ENCODE data around the gene NF1. TPM values are rescaled to one million over a fixed set of nuclear protein-coding genes. Genes with fewer than 3 reads are reported as not detected.
"Not testable (repeated sequence)": the region's sequence is repeated elsewhere in the genome, so short reads cannot be mapped to it uniquely, and the experiment has no call there.

NF1 gene
- total RNA-seq, 2 experiments from 2014 or later = 22.6 to 25.5 TPM

DNA sequence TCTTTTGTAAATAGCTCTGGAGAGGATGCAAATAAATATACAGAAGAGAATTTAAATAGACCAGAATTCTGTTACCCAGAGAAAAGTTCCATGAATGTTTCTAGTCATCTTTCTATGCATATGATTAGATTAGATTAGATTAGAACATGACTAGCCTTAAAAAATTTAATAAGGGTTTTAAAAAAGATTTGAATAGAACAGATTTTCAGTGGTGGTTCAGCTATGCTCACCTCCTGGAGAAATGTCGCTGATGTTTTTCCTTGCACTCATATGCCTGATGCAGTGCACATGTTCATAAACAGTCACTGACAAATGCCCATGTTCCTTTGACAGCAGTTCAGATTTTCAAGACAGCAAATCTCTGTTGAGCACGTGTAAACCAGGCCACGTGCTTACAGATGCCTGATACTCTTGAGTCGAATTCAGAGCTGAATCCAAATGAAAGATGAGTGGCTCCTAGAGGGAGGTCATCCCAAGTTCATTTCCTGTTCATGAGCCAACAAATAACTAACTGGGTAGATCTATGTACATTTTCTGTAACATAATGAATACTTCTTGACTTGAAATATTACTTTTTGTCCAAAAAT lies 276.8 kb downstream of the NF1 start:
- no peaks in the 10 kb centered on the region for H3K27me3 Mint-ChIP-seq
- no peaks in the 10 kb centered on the region for H3K36me3 Mint-ChIP-seq (ENCODE audit: low read depth)
- H3K4me1 Mint-ChIP-seq = peaks cover 17% of the 10 kb centered on the region
- no peak for DNase-seq
- no peaks in the 10 kb centered on the region for H3K9me3 Mint-ChIP-seq
- H3K27ac Mint-ChIP-seq = no peak overlapping the region
- H3K4me3 Mint-ChIP-seq = no peak overlapping the region
- CTCF ChIA-PET = interaction anchor here (0.6 to 2.3 kb wide), 9 partner anchors 52 to 453 kb away, joined by 3 to 9 read pairs (median 3); no protein-coding TSS in a partner anchor
- POLR2A ChIA-PET = interaction anchor here (0.8 to 2.2 kb wide), 4 partner anchors 53 to 65 kb away, joined by 3 to 7 read pairs (median 6); partner anchors contain the start of gene EVI2B

DNA sequence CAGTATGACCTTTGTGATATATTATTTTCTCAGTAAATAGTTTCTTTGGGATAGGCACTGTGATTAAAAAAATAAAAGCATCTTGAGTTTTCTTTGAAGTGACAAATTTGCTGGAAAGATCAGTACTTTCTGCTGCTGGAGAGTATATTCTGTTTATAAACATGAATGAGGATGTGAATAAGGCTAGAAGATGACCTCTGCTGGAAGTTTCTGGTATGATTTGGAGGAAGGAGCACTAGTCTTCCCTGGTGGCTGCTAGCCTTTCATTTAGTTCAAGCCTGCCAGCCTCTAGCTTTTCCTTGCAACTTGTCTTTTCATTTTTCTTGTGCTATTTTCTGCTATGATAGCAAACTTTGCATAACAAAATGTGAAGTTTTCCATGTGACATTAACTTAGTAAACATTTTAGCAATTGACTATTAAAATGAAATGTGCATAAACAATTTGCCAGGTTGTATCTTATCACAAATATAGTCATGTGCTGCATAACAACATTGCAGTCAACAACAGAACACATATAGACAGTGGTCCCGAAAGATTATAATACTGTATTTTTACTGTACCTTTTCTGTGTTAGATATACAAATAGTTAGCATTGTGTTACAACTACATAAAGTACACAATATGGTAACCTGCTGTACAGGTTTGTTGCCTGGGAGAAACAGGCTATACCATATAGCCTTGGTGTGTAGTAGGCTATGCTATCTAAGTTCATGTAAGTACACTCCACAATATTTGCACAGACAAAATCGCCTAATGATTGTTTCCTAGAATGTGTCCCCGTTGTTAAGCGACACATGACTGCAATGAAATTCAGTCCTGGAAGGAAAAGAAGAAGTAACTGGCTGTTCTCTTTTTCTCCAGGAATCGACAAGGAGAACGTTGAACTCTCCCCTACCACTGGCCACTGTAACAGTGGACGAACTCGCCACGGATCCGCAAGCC lies 278.6 kb downstream of the NF1 start:
- Mint-ChIP-seq H3K4me3 (no peak overlapping the region), H3K9me3 (no peaks in the 10 kb centered on the region), H3K36me3 (ENCODE audit: low read depth) (no peaks in the 10 kb centered on the region), H3K27me3 (no peaks in the 10 kb centered on the region), H3K4me1 (peaks cover 17% of the 10 kb centered on the region), H3K27ac (no peak overlapping the region)
- CTCF ChIA-PET = interaction anchor here (0.6 to 2.3 kb wide), 16 partner anchors 10 to 365 kb away, joined by 3 to 14 read pairs (median 5); no protein-coding TSS in a partner anchor
- DNase-seq = no peak
- POLR2A ChIA-PET = interaction anchor here (1.0 to 2.2 kb wide), 3 partner anchors 55 to 63 kb away, joined by 4 to 6 read pairs (median 6); partner anchors contain the start of gene EVI2B

- no peak overlapping the region for H3K4me3 Mint-ChIP-seq
- no peak overlapping the region for H3K27ac Mint-ChIP-seq
- H3K27me3 Mint-ChIP-seq = no peaks in the 10 kb centered on the region
- no peaks in the 10 kb centered on the region for H3K36me3 Mint-ChIP-seq (ENCODE audit: low read depth)
- H3K9me3 Mint-ChIP-seq = no peaks in the 10 kb centered on the region
- ChIA-PET POLR2A (no interaction called here), CTCF (interaction anchor here (0.6 to 2.3 kb wide), 4 partner anchors 9 to 96 kb away, joined by 3 to 9 read pairs (median 7); no protein-coding TSS in a partner anchor)
- no peak for DNase-seq
- H3K4me1 Mint-ChIP-seq = peaks cover 17% of the 10 kb centered on the region
These were observed 279.3 kb downstream of the NF1 start for GRCh38 chr17:31374094-31374447.

DNA sequence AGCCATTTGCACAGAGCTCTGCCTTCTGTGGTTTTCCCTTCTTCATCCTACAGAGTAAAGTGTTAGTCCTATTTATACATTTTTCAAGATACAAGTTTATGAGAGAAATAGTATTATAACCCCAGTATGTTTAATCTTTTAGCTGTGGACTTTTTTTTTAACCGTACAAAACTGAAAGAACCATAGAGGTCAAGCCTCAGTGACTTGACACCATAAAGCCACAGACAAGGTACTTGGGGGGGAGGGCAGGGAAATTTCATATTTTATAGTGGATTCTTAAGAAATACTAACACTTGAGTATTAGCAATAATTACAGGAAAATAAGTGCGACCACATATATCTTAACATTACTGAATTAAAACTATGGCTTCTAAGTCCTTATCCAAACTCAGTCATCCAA lies 279.7 kb downstream of the NF1 start:
- no peak for DNase-seq
- CTCF ChIA-PET = interaction anchor here (0.6 to 1.9 kb wide), 3 partner anchors 9 to 96 kb away, joined by 3 to 8 read pairs (median 6); no protein-coding TSS in a partner anchor
- POLR2A ChIA-PET = no interaction called here
- H3K27me3 Mint-ChIP-seq = no peaks in the 10 kb centered on the region
- H3K36me3 Mint-ChIP-seq (ENCODE audit: low read depth) = no peaks in the 10 kb centered on the region
- peaks cover 17% of the 10 kb centered on the region for H3K4me1 Mint-ChIP-seq
- no peak overlapping the region for H3K4me3 Mint-ChIP-seq
- H3K27ac Mint-ChIP-seq = no peak overlapping the region
- no peaks in the 10 kb centered on the region for H3K9me3 Mint-ChIP-seq

- H3K27ac Mint-ChIP-seq = no peak overlapping the region
- no peaks in the 10 kb centered on the region for H3K36me3 Mint-ChIP-seq (ENCODE audit: low read depth)
- H3K27me3 Mint-ChIP-seq = no peaks in the 10 kb centered on the region
- H3K9me3 Mint-ChIP-seq = no peaks in the 10 kb centered on the region
- ChIA-PET CTCF (interaction anchor here (0.6 to 1.4 kb wide), 2 partner anchors 113 to 139 kb away, joined by 3 to 4 read pairs; no protein-coding TSS in a partner anchor), POLR2A (no interaction called here)
- H3K4me3 Mint-ChIP-seq = no peak overlapping the region
- H3K4me1 Mint-ChIP-seq = no peaks in the 10 kb centered on the region
- DNase-seq = no peak
These were observed 283.9 kb downstream of the NF1 start for GRCh38 chr17:31378638-31379037.

- Mint-ChIP-seq H3K4me3 (no peak overlapping the region), H3K27ac (no peak overlapping the region), H3K36me3 (ENCODE audit: low read depth) (no peaks in the 10 kb centered on the region), H3K27me3 (no peaks in the 10 kb centered on the region), H3K9me3 (no peaks in the 10 kb centered on the region), H3K4me1 (no peaks in the 10 kb centered on the region)
- ChIA-PET POLR2A (no interaction called here), CTCF (no interaction called here)
- no peak for DNase-seq
These were observed 284.9 kb downstream of the NF1 start for GRCh38 chr17:31379597-31380205.

DNA sequence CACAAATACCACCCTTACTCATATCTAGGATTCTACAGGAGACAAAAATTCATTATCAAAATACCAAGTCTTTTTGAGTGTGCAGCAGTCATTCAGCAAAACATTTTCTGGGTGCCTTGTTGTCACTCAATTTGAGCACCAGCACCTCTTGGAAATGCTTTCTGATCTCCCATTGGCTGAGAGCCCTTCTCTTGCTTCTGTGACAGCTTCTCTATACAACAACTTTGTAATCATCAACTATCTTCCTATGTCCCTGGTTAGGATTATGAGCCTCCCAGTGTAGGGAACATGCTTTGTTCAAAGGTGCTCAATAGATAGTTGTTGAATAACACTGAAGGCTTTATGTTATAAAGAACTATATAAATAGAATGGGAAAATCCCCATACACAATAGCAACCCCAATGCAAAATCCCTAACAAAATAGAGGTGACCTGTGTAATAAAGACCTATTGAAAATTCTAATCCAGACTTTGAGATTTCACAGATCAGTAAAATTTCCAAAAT lies 286.4 kb downstream of the NF1 start:
- Mint-ChIP-seq H3K27ac (no peak overlapping the region), H3K27me3 (no peaks in the 10 kb centered on the region), H3K9me3 (no peaks in the 10 kb centered on the region), H3K4me1 (no peaks in the 10 kb centered on the region), H3K36me3 (ENCODE audit: low read depth) (no peaks in the 10 kb centered on the region), H3K4me3 (no peak overlapping the region)
- no peak for DNase-seq
- ChIA-PET POLR2A (no interaction called here), CTCF (interaction anchor here (0.9 kb wide), 1 partner anchor 13 kb away, joined by 3 read pairs; no protein-coding TSS in a partner anchor)

GRCh38 chr17:31382668-31383275 lies 288.0 kb downstream of the NF1 start:
- H3K9me3 Mint-ChIP-seq; H3K27me3 Mint-ChIP-seq; H3K36me3 Mint-ChIP-seq (ENCODE audit: low read depth); H3K27ac Mint-ChIP-seq; H3K4me1 Mint-ChIP-seq; H3K4me3 Mint-ChIP-seq; DNase-seq; POLR2A ChIA-PET: not testable (repeated sequence)
- CTCF ChIA-PET = interaction anchor here (0.6 to 1.1 kb wide), 3 partner anchors 8 to 328 kb away, joined by 3 to 6 read pairs (median 3); no protein-coding TSS in a partner anchor

GRCh38 chr17:31383488-31383887 lies 288.7 kb downstream of the NF1 start:
- H3K36me3 Mint-ChIP-seq (ENCODE audit: low read depth); H3K4me3 Mint-ChIP-seq; DNase-seq; H3K27ac Mint-ChIP-seq; POLR2A ChIA-PET; H3K4me1 Mint-ChIP-seq; H3K27me3 Mint-ChIP-seq; H3K9me3 Mint-ChIP-seq: not testable (repeated sequence)
- CTCF ChIA-PET = interaction anchor here (0.6 to 1.0 kb wide), 2 partner anchors 9 to 446 kb away, joined by 5 to 6 read pairs; no protein-coding TSS in a partner anchor

DNA sequence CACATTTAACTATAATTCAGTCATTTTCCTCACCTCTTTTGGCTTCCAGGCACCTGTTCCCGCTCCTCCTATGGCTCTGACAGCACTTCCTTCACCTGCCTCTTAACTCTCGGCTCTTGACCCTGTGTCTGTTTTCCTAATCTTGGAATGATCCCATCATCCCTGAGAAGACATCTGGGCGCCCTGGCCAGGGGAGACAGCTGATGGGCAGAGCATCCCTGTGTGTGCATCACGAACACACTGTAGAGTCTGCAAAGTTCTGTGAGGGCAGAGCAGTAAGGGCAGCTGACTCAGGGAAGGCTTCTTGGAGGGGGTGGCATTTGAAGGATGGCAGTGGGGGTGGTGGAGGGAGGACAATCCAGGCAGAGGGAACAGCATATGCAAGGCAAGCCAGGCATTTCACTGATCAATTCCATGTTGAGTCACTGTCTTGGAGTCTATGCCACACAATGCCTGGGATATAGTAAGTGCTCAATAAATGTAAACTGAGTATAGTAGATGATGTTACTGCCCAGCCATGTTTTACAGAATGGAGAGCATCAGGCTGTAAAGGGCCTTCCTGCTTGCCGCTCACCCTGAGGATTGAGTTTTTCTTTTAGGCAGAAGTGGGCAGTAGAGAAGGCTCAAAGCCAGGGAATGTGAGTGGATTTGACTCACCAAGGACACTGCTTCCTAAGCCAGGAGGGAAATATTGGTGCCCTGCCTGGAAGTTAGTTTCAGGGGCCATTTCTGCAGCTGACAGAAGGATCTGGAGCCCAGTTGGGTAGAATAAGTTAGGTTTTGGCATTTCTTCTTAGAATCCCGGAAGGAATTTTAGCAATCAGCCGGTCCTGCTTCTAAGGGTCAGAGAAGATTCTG lies 290.9 kb downstream of the NF1 start:
- ChIA-PET POLR2A (no interaction called here), CTCF (interaction anchor here (1.6 kb wide), 1 partner anchor 13 kb away, joined by 5 read pairs; no protein-coding TSS in a partner anchor)

DNA sequence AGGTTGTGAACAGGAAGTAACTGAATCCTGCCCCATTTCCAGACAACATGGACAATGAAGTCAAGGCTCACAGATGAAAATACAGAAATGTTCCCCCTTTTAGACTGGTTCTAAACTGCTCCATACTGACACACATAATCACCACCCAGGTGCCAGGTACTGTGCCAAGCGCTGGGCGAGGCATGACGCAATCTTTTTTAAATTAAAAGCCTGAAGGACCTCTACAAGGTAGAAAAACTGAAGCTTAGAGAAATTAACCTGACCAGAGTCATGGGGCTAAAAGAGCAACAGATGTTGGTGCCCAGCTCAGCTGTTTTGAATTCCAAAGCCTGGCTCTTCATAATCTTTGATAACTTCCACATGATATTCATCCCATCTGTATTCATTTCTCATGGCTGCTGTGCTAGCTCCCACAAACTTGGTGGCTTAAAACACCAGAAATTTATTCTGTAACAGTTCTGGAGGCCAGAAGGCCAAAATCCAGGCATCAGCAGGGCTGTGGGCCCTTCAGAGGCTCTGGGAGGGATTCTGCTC lies 291.8 kb downstream of the NF1 start:
- POLR2A ChIA-PET = no interaction called here
- no peaks in the 10 kb centered on the region for H3K36me3 Mint-ChIP-seq (ENCODE audit: low read depth)
- no peaks in the 10 kb centered on the region for H3K9me3 Mint-ChIP-seq
- H3K27ac Mint-ChIP-seq = no peak overlapping the region
- H3K4me1 Mint-ChIP-seq = peaks cover 7% of the 10 kb centered on the region
- CTCF ChIA-PET = no interaction called here
- H3K27me3 Mint-ChIP-seq = peaks cover 23% of the 10 kb centered on the region
- DNase-seq = no peak
- H3K4me3 Mint-ChIP-seq = no peak overlapping the region

More for the DNA sequence above, 290.9 kb downstream of the NF1 start:
- H3K4me1 Mint-ChIP-seq = peaks cover 4% of the 10 kb centered on the region
- H3K4me3 Mint-ChIP-seq = no peak overlapping the region
- H3K9me3 Mint-ChIP-seq = no peaks in the 10 kb centered on the region
- H3K36me3 Mint-ChIP-seq (ENCODE audit: low read depth) = no peaks in the 10 kb centered on the region
- peaks cover 19% of the 10 kb centered on the region for H3K27me3 Mint-ChIP-seq
- no peak for DNase-seq
- no peak overlapping the region for H3K27ac Mint-ChIP-seq
